Activated gamma-delta T cell treated with Interleukin-2 at 50 U/mL for 16 hours (primary cell): ENCODE results near the gene IL17RE.
A peak's percentile ranks its signal among the peaks of the same experiment; 100 is the strongest.
"Not testable (repeated sequence)": the region's sequence is repeated elsewhere in the genome, so short reads cannot be mapped to it uniquely, and the experiment has no call there.

Experiments used
- DNase-seq: peaks from one replicate; pipeline ENCODE4 v3.0.0-alpha.2; 2020

Gene IL17RE

DNA sequence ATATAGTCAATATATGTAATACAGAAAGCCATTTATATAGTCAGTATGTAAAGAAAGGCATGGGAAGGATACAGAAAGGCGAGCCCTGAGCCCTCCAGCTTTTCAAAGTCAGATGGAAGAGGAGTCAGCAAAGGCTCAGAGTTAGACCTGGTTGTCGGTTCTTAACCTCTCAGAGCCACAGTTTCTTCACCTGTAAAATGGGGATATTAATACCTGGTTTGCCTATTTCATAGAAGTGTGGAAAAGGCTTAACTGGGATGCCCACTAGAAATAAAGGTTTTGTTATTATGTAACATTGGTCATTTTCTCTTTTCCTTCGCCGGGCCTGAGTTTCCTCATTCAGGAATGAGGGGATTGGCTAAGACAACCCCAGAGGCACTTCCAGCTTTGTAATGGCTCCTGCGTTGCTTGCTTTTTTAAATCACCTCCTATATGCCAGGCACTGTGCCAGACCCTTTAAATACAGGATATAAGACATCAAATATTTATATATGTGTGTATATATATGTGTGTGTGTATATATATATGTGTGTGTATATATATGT, 33.4 kb downstream of the IL17RE start:
- DNase-seq = no peak

- DNase-seq = no peak
Measured at GRCh38 chr3:9937486-9938238, 35.0 kb downstream of the IL17RE start.

GRCh38 chr3:9938966-9939365, 36.3 kb downstream of the IL17RE start:
- DNase-seq = no peak

GRCh38 chr3:9939906-9940305, 37.3 kb downstream of the IL17RE start:
- not testable (repeated sequence) for DNase-seq

DNA sequence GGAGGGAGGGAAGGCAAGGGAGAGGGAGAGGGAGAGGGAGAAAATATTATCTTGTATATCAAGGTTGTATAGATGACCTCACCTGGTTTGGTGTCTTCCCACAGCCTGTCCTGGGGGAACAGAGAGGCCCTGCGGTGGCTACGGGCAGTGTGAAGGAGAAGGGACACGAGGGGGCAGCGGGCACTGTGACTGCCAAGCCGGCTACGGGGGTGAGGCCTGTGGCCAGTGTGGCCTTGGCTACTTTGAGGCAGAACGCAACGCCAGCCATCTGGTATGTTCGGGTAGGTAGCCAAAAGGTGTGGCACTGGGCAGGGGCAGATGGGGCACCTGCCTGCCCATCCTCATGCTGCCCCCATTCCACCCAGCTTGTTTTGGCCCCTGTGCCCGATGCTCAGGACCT, 38.1 kb downstream of the IL17RE start:
- no peak for DNase-seq

DNA sequence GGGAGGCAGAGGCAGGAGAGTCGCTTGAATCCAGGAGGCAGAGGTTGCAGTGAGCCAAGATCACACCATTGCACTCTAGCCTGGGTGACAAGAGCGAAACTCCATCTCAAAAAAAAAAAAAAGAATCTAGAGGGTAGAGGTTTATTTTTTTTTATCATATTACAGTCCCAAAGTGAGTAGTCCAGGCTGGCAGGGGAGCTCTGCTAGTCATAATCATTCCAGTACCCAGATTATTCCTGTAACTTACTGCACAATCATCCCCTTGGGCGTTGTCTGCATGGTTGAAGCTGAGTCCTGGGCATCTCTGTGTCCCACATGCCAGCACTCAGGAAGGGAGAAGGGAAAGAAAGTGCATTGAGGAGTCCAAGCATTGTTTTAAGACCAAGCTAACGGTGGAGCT, 39.5 kb downstream of the IL17RE start:
- no peak for DNase-seq

DNA sequence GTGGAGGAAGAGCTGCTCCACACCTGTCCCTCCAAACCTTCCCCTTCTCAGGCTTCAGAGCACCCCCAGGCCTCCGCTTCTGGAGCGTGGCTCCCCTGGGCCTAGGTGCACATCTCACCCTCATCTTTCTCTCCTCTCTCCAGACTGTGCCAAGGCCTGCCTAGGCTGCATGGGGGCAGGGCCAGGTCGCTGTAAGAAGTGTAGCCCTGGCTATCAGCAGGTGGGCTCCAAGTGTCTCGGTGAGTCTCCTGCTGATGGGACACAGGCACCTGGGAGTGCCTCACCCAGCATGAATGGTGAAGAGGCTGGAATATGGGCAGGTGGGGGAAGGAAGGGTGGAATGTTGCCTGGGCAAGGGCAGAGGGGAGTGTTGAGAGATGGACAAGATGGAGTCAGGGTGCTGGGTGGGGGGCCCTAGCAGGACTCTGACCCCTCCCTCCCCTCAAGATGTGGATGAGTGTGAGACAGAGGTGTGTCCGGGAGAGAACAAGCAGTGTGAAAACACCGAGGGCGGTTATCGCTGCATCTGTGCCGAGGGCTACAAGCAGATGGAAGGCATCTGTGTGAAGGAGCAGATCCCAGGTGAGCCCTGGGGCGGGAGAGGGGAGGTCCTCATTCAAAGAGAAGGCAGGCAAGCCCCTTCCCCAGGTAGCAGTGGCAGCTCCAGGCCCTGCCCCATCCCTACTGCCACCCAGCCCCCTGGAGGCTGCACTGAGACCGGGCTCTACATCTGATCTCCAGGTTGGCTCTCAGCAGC, 40.5 kb downstream of the IL17RE start:
- no peak for DNase-seq

GRCh38 chr3:9944271-9944670, 41.6 kb downstream of the IL17RE start:
- DNase-seq = no peak

GRCh38 chr3:9945358-9945757, 42.7 kb downstream of the IL17RE start:
- DNase-seq = no peak

GRCh38 chr3:9946112-9947024, 43.7 kb downstream of the IL17RE start:
- DNase-seq = peak; percentile 80

DNA sequence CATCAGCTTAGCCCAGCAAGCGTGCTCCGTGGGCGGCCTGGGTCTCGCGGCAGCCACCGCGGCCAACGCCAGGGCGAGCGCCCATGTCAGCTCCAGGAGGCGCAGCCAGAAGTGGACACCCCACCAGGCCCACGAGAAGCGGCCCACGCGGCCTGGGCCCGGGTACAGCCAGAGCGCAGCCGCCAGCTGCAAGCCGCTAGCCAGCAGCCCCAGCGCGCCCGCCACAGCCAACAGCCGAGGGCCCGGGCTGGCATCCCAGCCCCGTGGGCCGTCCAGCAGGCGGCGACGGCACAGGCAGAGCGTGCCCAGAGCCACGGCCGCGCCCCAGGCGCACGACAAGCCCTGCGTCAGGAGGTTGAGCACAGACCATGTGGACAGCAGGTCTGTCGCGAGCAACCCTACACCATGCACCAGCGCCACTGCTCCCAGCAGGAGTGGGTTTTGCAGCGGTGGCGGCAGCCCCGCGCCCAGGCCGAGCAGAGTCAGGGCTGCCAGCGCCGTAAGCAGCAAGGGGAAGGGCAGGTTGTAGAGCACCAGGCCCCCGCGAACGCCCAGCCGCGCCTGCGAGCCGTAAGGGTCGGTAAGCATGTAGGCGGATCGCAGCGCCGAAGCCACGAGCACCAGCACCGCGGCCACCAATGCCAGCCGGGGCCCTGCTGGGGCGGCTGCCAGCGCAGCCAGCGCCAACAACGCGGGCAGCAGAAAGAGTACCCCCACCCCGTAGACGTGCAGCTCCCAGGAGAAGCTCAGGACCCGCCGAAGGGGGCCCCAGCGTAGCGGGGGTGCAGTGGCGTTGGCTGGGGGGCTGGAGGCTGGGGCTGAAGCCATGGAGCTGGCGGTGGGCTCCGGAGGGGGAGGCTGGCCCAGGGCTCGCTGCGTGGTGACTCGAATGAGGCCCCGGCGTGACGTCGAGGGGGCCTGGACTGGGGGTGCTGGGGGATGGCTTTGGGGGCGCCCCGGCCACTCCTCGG, 44.7 kb downstream of the IL17RE start:
- no peak for DNase-seq

DNA sequence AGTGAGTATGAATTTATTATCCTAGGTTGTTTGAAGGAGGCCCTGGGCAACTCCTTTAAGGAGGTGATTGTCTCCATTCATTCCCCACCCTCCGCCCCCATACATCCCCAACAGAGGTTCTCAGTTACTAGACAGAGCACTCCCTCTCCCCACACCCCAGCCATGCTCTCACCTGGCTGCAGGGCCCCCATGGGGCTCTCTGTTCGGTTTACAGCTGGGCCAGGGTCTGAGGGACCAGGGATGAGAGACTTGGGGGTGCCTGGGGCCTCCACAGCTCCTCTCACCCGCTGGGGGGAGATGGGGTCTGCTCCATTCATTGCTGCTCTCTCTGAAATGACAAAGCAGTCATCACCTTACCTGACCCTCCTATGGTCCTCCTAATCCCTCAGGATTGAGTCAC, 45.9 kb downstream of the IL17RE start:
- no peak for DNase-seq

DNA sequence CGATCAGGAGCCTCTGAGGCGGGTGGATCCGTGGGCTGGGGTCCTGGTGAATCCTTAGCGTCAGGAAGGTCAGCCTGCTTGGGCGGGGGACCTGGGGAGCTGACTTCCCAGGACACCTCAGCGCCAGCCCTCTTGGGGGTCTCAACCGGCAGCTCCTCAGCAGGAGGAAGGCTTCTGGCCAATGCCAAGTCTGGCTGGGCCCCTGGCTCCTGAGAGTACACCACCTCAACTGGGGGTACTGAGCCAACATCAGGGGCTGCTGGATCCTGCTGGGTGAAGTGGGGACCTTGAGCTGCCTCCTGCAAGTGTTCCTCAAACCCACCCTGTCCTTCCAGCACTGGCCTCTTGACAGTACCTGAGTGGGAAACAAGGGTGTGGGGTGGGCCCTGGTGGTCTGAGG, 46.5 kb downstream of the IL17RE start:
- no peak for DNase-seq

DNA sequence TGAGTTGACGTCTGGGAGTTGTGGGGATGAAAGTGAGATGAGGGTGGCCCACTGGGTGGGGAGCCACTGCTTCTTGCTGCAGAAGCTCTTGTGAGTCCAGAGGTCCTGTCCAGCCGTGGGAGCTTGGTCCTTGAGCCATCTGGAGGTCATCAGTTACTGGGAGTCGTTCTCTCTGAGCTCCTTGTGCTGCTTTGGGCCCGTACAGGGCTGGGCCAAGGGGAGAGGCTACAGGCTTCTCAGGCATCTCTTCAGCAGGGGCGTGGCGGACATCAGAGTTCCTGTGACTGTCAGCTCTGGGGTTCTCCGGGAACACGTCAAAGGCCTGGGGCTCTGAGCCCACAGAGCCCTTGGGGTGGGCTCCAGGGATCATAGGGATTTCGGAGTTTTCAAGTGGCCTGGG, 47.0 kb downstream of the IL17RE start:
- DNase-seq = no peak

GRCh38 chr3:9951126-9951525, 48.5 kb downstream of the IL17RE start:
- no peak for DNase-seq

GRCh38 chr3:9951598-9951961, 48.9 kb downstream of the IL17RE start:
- DNase-seq = no peak

DNA sequence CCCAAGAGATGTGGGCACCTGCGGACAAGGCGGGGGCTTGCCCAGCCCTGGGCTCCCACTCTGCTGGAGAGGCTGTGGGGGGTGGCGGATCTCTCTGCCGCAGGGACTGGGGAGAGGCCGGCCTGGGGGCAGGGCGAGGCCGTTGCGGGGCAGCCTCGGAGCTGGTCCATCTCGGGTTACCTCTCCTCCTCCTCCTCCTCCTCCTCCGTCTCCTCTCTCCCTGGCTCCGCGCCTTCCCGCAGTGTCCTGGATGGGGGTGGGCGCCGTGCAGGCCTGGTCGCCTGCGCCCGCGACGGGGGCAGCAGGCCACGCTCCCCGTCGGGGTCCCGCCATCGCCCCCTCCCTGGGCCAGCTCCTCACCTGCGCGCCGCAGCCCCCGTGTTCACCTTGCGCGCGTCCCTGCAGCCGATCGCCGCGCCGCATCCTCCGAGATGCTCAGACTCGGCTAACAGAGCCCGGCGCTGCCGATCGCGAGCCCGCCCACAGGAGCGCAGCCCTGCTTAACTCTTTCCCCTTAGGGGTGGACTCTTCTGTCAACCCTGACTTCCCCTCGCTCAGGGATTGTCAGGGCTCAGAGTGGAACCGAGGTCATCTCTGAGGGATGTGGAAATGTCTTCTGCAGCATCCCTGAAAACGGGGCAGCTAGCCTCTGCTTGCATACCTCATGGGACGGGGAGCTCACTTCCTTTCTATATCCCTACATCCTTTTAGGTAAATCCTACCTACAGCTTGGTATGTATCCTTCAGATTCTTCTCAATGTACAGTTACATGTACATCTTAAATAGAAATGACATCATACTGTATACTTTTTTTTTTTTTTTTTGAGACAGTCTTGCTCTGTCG, 49.5 kb downstream of the IL17RE start, which contains the start of gene PRRT3:
PRRT3 (minus strand) TSS at position 447 of the 844 bp plus-strand sequence. CDS start 2,293 bp downstream, outside the sequence.
- DNase-seq = peak; percentile 39

- no peak for DNase-seq
Measured at GRCh38 chr3:9955067-9955502, 52.4 kb downstream of the IL17RE start.

DNA sequence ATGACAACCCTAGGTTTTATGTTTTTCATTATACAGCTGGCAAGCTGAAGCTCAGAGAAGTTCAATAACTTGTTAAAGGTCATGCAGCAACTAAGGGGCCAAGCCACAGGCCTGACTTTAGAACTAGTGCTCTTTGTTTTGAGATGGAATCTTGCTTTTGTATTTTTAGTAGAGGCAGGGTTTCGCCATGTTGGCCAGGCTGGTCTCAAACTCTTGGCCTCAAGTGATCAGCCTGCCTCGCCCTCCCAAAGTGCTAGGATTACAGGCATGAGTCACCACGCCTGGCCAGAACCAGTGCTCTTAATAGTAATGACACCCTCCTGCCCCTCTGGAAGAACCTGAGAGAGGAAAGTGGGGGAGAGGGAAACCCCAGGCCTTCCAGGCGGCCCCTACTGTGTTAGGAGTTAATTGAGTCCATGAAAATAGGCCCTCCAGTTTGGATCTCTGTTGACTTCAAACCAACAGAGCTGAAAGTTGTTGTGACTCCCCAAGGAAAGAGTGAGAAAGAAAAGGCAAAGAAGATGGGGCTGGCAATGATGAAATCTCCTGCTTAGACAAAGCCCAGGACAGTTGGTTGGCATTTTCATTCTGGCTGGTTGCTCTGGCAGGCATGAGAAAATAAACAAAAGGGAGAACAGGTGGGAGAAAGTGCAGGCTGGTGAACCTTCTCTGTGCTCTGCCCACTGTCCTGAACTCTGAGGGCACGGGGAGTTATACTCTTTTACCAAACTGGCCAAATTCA, 53.1 kb downstream of the IL17RE start:
- no peak for DNase-seq

- DNase-seq = no peak
Measured at GRCh38 chr3:9957214-9957613, 54.6 kb downstream of the IL17RE start.
